Activated CD4-positive, alpha-beta T cell treated with anti-CD3 and anti-CD28 coated beads, Interleukin-2, amount 10 ng/mL, durations not matched to agents 7 days and 5 days (primary cell): ENCODE results near the gene RNF157. TPM values are rescaled to one million over a fixed set of nuclear protein-coding genes. Genes with fewer than 3 reads are reported as not detected.
"Not testable (repeated sequence)": the region's sequence is repeated elsewhere in the genome, so short reads cannot be mapped to it uniquely, and the experiment has no call there.

Experiments
- CTCF ChIA-PET: fragments of 350-600 bp; sonication (Branson Sonifier 250); formaldehyde crosslinking; loops from one replicate; lab custom pipeline; 2021; ENCODE audit warnings: antibody characterized with exemption; lab: Charles Lee
- POLR2A ChIA-PET: fragments of 350-600 bp; sonication (Branson Sonifier 250); formaldehyde crosslinking; loops from one replicate; lab custom pipeline; 2021; ENCODE audit warnings: antibody characterized with exemption; lab: Charles Lee
- DNase-seq: peaks from one replicate; pipeline ENCODE4 v3.0.0-alpha.2; 2020
- H3K27ac Mint-ChIP-seq: one replicate; pipeline ENCODE4 v1.8.0; 2021; ENCODE audit warnings: mild to moderate bottlenecking, moderate library complexity, mixed read lengths
- H3K27me3 Mint-ChIP-seq: one replicate; pipeline ENCODE4 v1.8.0; 2021; ENCODE audit warnings: mixed read lengths
- H3K36me3 Mint-ChIP-seq: one replicate; pipeline ENCODE4 v1.8.0; 2021; ENCODE audit warnings: low read depth, mixed read lengths
- H3K4me1 Mint-ChIP-seq: one replicate; pipeline ENCODE4 v1.8.0; 2021; ENCODE audit warnings: mixed read lengths
- H3K4me3 Mint-ChIP-seq: one replicate; pipeline ENCODE4 v1.8.0; 2021; ENCODE audit warnings: mild to moderate bottlenecking, moderate library complexity, mixed read lengths
- H3K9me3 Mint-ChIP-seq: one replicate; pipeline ENCODE4 v1.8.0; 2021; ENCODE audit warnings: mixed read lengths
- total RNA-seq, 2 experiments: library from RNA; stranded (reverse); gene quantifications; one replicate each; pipeline ENCODE4 v1.2.3, GENCODE V29; 2021

The RNF157 gene
- total RNA-seq, 2 experiments from 2014 or later, result 121 to 129 TPM

DNA sequence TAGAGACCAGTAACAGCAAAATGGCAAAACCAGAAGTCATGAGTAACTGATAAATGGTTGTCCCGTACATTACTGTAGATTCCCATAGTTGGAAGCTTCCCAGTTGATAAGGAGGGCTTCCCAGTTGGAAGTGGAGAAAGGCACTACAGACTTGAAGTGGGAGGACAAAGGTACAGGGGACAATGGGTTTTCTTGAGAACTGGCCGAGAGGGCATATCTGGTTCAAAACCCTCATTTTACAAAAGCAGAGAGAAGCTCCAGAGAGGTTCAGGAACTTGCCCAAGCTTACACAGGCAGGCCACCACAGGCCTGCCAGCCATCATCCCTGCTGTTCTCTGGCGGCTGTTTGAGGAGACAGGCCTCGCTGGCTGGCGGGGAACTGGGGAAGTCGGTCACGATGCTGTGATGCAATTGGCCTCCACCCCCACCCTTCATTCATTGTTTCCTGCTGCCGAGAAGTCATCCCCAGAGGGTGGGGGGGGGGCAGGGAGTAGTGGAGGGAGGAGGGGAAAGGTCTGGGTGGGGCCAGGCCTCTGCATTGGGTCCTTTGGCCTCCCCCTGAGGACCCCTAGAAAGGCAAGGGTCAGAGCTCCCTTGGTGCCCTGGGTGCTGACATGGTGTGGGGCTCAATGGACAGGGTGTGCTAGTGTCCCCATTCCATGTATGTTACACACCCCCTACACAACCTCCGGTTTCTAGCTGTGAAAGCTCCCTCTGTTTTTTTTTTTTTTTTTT, 27.9 kb upstream of the RNF157 start:
- POLR2A ChIA-PET, result interaction anchor here (0.5 to 5.8 kb wide), 10 partner anchors 11 to 488 kb away, joined by 3 to 45 read pairs (median 6); no protein-coding TSS in a partner anchor
- peak overlapping the region; percentile 93 for H3K4me3 Mint-ChIP-seq
- CTCF ChIA-PET, result interaction anchor here (0.6 to 4.6 kb wide), 13 partner anchors 11 to 1258 kb away, joined by 3 to 32 read pairs (median 4); no protein-coding TSS in a partner anchor
- peak; percentile 79 for DNase-seq
- peak overlapping the region; percentile 99 for H3K27ac Mint-ChIP-seq
- peaks cover 61% of the 10 kb centered on the region for H3K4me1 Mint-ChIP-seq
- no peaks in the 10 kb centered on the region for H3K9me3 Mint-ChIP-seq
- H3K36me3 Mint-ChIP-seq, result peaks cover 55% of the 10 kb centered on the region
- H3K27me3 Mint-ChIP-seq, result no peaks in the 10 kb centered on the region

DNA sequence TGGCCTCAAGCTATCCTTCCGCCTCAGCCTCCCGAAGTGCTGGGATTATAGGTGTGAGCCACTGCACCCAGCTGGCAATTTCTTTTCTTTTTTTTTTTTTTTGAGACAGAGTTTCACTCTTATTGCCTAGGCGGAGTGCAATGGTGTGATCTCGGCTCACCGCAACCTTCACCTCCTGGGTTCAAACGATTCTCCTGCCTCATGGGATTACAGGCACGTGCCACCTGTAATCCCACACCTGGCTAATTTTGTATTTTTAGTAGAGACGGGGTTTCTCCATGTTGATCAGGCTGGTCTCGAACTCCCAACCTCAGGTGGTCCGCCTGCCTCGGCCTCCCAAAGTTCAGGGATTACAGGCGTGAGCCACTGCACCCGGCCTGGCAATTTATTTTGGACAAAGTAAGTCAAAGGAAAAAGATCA, 27.3 kb upstream of the RNF157 start:
- H3K9me3 Mint-ChIP-seq, H3K27me3 Mint-ChIP-seq: not testable (repeated sequence)
- CTCF ChIA-PET, result interaction anchor here (0.6 to 4.6 kb wide), 8 partner anchors 12 to 1257 kb away, joined by 3 to 32 read pairs (median 4); no protein-coding TSS in a partner anchor
- peak overlapping the region; percentile 99 for H3K27ac Mint-ChIP-seq
- H3K4me1 Mint-ChIP-seq, result peaks cover 61% of the 10 kb centered on the region
- POLR2A ChIA-PET, result interaction anchor here (0.8 to 5.8 kb wide), 7 partner anchors 11 to 144 kb away, joined by 3 to 45 read pairs (median 6); no protein-coding TSS in a partner anchor
- H3K36me3 Mint-ChIP-seq, result peaks cover 55% of the 10 kb centered on the region
- H3K4me3 Mint-ChIP-seq, result peak overlapping the region; percentile 93
- DNase-seq, result peak; percentile 43

DNA sequence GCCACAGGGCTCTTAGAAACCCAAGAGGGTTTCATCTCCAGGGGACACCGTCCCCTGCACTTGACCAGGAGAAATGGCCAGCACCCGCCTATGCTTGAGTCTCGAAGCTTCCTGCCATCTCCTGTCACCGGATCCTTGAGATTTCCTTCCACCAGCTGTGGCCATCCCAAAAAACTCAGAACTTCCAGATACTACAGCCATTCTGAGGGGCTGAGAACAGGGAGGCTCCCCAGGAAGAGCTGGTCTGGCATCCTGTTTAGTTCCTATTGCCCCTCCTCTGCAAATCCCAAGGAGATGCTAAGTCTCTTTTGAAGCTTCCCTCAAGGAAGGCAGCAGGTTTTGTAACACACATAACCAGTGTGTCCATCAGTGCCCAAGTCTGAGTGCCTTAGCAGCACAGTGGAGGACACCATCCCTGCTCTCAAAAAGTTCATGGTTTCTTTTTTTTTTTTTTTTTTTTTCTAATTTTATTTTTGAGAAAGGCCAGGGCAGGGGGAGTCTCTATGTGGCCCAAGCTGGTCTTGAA, 26.8 kb upstream of the RNF157 start:
- Mint-ChIP-seq H3K27ac (peak overlapping the region; percentile 99), H3K9me3 (no peaks in the 10 kb centered on the region), H3K4me1 (peaks cover 63% of the 10 kb centered on the region), H3K36me3 (peaks cover 55% of the 10 kb centered on the region), H3K4me3 (peak overlapping the region; percentile 93), H3K27me3 (no peaks in the 10 kb centered on the region)
- ChIA-PET CTCF (interaction anchor here (0.7 to 3.0 kb wide), 7 partner anchors 11 to 146 kb away, joined by 3 to 12 read pairs (median 4); no protein-coding TSS in a partner anchor), POLR2A (interaction anchor here (0.8 to 5.8 kb wide), 5 partner anchors 21 to 87 kb away, joined by 3 to 45 read pairs (median 6); no protein-coding TSS in a partner anchor)
- no peak for DNase-seq

DNA sequence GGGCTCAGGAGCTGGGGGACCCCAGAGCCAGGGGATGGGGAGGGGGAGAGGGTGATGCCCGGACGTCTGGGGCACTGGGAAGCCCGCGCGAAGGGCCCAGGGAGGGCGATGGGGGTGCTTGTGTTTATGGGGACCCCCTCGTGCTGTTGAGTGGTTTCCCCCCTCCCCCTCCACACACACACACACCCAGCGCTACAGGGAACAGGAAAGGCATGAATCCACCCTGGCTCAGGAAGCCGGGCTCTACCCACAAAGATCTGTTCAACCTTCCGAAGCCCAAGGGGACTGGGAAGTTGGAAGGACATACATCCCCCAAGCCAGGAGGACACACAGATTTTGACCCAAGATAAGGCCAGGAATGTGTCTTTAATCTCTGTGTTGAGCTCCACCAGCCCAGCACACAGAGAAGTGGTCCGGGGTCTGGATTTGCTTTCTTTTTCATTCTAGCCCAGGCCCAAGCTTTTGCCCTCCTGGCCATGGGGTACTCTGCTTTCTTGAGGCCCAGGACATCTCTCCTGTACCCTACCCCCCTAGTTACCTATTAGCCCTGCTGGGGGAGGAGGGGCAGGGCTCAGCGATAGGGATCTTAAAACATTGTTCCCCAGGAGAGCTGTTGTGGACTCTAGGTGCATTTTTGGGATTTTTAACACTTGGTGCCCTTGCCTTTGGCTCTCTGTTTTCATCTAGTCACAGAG, 26.1 kb upstream of the RNF157 start:
- ChIA-PET POLR2A (interaction anchor here (1.0 to 5.8 kb wide), 5 partner anchors 20 to 86 kb away, joined by 3 to 45 read pairs (median 6); no protein-coding TSS in a partner anchor), CTCF (interaction anchor here (0.6 to 3.0 kb wide), 6 partner anchors 10 to 145 kb away, joined by 3 to 12 read pairs (median 5); no protein-coding TSS in a partner anchor)
- Mint-ChIP-seq H3K36me3 (peaks cover 51% of the 10 kb centered on the region), H3K4me3 (peak overlapping the region; percentile 93), H3K9me3 (no peaks in the 10 kb centered on the region), H3K4me1 (peaks cover 63% of the 10 kb centered on the region), H3K27me3 (no peaks in the 10 kb centered on the region), H3K27ac (peak overlapping the region; percentile 99)
- DNase-seq, result peak; percentile 44

DNA sequence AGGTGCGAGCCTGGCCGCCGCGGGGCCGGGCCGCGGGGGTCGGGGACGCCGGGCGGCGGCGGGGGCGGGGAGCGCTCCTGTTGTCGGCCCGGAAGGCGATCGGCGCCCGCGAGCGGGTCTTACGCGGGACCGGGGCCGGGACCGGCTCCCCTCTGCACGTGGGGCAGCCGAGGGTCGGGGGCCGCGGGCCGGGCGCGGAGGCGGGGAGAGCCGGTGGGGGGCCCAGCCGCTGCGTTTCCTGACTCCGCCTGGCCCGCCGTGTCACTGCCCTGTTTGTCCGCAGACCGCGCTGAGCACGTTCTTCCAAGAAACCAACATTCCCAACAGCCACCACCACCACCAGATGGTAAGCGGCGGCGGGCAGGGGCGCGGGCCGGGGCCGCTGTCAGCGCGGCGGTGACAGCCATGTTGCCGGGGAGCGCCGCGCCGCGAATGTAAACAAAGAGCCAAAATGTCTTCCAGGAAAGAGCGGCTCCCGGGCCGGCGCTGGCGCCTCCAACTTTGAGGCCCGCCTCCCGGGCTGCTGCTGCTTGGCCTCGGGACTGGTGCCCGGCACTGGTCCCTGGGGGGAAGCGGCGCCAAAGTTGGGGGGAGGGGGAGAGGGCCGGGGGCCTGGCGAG, 25.4 kb upstream of the RNF157 start:
- Mint-ChIP-seq H3K27me3 (no peaks in the 10 kb centered on the region), H3K4me3 (peak overlapping the region; percentile 93), H3K9me3 (no peaks in the 10 kb centered on the region), H3K27ac (peak overlapping the region; percentile 99), H3K4me1 (peaks cover 62% of the 10 kb centered on the region), H3K36me3 (peaks cover 47% of the 10 kb centered on the region)
- CTCF ChIA-PET, result interaction anchor here (0.6 to 5.7 kb wide), 8 partner anchors 9 to 426 kb away, joined by 3 to 40 read pairs (median 5); no protein-coding TSS in a partner anchor
- POLR2A ChIA-PET, result interaction anchor here (0.8 to 5.8 kb wide), 8 partner anchors 14 to 139 kb away, joined by 3 to 45 read pairs (median 8); no protein-coding TSS in a partner anchor
- DNase-seq, result peak; percentile 69

DNA sequence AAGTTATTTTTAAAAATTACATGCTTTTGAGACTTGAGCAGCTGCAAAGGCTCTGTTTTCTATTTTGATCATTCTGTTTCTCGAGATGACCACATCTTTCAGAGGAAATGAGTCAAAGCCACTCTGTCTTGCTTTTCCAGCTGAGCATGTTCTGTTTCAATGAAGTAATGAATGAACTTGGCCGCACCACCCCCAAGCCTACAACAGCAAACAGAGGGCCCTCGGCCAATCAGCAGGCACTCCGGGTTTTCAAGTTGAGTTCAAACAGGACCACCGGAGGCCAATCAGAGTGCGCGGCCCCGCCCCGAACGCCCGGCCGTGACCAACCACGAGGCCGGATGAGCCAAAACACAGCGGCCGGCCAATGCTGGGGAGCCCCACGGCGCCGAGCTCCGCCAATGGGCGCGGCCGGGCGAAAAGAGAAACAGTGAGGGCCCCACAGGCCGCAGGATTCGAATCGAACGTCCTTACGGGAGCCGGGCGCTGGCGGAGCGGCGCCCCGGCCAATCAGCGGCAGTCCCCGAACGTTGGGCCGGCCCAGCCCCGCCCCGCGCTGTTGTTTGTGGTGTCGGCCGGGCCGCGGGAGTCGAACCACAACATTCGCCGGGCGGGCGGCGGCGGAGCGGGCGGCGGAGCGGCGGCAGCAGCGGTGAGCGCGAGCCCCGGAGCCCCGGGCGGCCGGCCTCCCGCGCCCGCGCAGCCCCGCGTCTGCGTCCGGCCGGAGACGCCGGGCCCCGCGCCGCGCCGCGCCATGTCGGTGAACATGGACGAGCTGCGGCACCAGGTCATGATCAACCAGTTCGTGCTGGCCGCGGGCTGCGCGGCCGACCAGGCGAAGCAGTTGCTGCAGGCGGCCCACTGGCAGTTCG, 24.7 kb upstream of the RNF157 start, which contains the start of gene UBALD2:
UBALD2 (plus strand) TSS at position 594 of the 869 bp plus-strand sequence; CDS start at position 752, 158 bp downstream.
- H3K27ac Mint-ChIP-seq, result peak within 1 kb of the TSS; percentile 99
- ChIA-PET CTCF (interaction anchor here (0.6 to 5.7 kb wide), 14 partner anchors 10 to 820 kb away, joined by 3 to 40 read pairs (median 4); partner anchors contain the start of gene TRIM65), POLR2A (interaction anchor here (0.7 to 2.1 kb wide), 10 partner anchors 13 to 481 kb away, joined by 3 to 27 read pairs (median 4); partner anchors contain the start of gene UNK)
- peaks cover 44% of the 10 kb centered on the region for H3K36me3 Mint-ChIP-seq
- H3K9me3 Mint-ChIP-seq, result no peaks in the 10 kb centered on the region
- H3K4me1 Mint-ChIP-seq, result peaks cover 60% of the 10 kb centered on the region
- H3K4me3 Mint-ChIP-seq, result peak within 1 kb of the TSS; percentile 93
- peak; percentile 99 for DNase-seq
- H3K27me3 Mint-ChIP-seq, result no peaks in the 10 kb centered on the region

DNA sequence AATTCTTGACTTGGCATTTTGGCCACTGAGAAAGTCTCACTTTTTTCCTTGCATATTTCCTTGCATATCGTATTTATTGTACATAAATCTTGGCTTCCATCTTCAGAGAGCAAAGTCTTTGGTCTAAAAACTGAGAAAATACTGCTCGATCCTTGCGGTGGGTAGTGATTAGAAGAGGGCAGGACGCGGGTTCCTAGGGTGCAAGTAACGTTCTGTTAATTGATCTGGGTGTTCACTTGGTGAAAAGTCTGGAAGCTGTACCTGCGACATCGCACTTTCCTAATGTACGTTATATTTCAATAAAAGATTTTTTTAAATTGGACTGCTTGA, 24.1 kb upstream of the RNF157 start:
- ChIA-PET POLR2A (interaction anchor here (0.7 to 2.1 kb wide), 9 partner anchors 13 to 480 kb away, joined by 3 to 27 read pairs (median 4); partner anchors contain the start of gene UNK), CTCF (interaction anchor here (0.6 to 5.7 kb wide), 12 partner anchors 11 to 821 kb away, joined by 3 to 40 read pairs (median 4); partner anchors contain the start of gene TRIM65)
- peak overlapping the region; percentile 89 for H3K27ac Mint-ChIP-seq
- peak overlapping the region; percentile 73 for H3K4me3 Mint-ChIP-seq
- no peaks in the 10 kb centered on the region for H3K9me3 Mint-ChIP-seq
- H3K36me3 Mint-ChIP-seq, result peaks cover 38% of the 10 kb centered on the region
- peaks cover 57% of the 10 kb centered on the region for H3K4me1 Mint-ChIP-seq
- H3K27me3 Mint-ChIP-seq, result no peaks in the 10 kb centered on the region
- DNase-seq, result no peak

DNA sequence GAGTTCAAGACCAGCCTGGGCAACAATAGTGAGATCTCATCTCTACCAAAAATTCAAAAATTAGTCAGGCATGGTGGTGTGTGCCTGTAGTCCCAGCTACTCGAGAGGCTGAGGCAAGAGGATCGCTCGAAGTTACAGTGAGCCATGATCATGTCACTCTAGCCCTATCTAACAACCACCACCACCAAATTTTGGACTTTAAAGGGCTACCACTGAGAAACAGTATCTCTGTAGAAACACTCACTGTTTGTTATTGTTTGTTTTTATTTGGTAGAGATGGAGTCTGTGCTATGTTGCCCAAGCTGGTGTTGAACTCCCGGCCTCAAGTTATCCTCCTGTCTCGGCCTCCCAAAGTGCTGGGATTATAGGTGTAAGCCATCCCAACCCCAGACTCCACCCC, 23.6 kb upstream of the RNF157 start:
- H3K9me3 Mint-ChIP-seq, result no peaks in the 10 kb centered on the region
- H3K36me3 Mint-ChIP-seq, result peaks cover 33% of the 10 kb centered on the region
- peak overlapping the region; percentile 73 for H3K4me3 Mint-ChIP-seq
- DNase-seq, result peak; percentile 26
- H3K27me3 Mint-ChIP-seq, result no peaks in the 10 kb centered on the region
- ChIA-PET POLR2A (interaction anchor here (0.9 to 2.1 kb wide), 3 partner anchors 9 to 480 kb away, joined by 3 to 9 read pairs (median 5); partner anchors contain the start of gene UNK), CTCF (interaction anchor here (0.7 to 5.7 kb wide), 10 partner anchors 10 to 367 kb away, joined by 3 to 40 read pairs (median 5); partner anchors contain the start of gene TRIM65)
- peaks cover 54% of the 10 kb centered on the region for H3K4me1 Mint-ChIP-seq
- peak overlapping the region; percentile 89 for H3K27ac Mint-ChIP-seq

DNA sequence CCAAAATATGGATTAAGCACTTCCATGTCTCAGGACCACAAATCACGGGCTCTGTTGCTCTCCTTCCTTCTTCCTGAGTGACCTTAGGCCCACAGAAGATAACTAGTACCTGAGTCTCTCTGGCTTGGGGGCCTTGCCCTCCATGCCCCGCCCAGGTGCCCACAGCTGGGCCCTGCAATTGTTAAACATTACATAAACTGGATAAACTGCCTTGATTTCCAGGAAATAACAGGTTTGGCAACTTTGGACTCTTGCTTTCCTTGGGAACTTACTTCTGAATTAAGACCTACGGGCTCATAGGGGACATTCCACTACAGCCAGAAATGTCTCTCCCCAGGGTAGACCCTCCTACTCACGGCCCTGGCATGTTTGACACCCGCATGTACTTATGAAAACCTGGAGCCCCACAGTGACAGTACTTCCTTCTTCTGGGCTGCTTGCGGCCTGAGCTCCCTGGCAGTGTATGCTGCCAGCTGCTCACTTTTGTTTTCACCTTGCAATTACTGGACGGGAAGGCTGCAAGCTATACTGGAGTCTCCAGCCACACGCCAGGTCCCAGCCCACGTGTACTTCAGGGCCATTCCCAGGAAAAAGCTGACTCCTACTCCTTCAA, 22.5 kb upstream of the RNF157 start:
- no peaks in the 10 kb centered on the region for H3K27me3 Mint-ChIP-seq
- peak overlapping the region; percentile 53 for H3K4me3 Mint-ChIP-seq
- peak; percentile 53 for DNase-seq
- no peaks in the 10 kb centered on the region for H3K9me3 Mint-ChIP-seq
- POLR2A ChIA-PET, result interaction anchor here (1.1 to 1.3 kb wide), 4 partner anchors 8 to 83 kb away, joined by 3 to 8 read pairs (median 6); no protein-coding TSS in a partner anchor
- CTCF ChIA-PET, result interaction anchor here (0.7 to 5.7 kb wide), 8 partner anchors 10 to 81 kb away, joined by 3 to 40 read pairs (median 5); no protein-coding TSS in a partner anchor
- H3K36me3 Mint-ChIP-seq, result peaks cover 25% of the 10 kb centered on the region
- H3K4me1 Mint-ChIP-seq, result peaks cover 53% of the 10 kb centered on the region
- peak overlapping the region; percentile 89 for H3K27ac Mint-ChIP-seq
